ENCODE data around the gene ELANE. TPM values are rescaled to one million over a fixed set of nuclear protein-coding genes. Genes with fewer than 3 reads are reported as not detected.

ELANE gene
- total RNA-seq = not detected in 2 replicates

GRCh38 chr19:852136-853013 is at the start of gene ELANE:
Gene ELANE, plus strand, starts transcription at chr19:852303. Its CDS starts 26 bp downstream, at chr19:852329.

GRCh38 chr19:821825-822503 is 30.1 kb upstream of the ELANE start, which contains the start of gene PLPPR3:
Gene PLPPR3, minus strand, starts transcription at chr19:821955. Its CDS starts 396 bp downstream, at chr19:821559.

GRCh38 chr19:827710-828321 is 24.3 kb upstream of the ELANE start, which contains the start of gene AZU1:
Gene AZU1, plus strand, starts transcription at chr19:827837. Its CDS starts 10 bp downstream, at chr19:827847.

GRCh38 chr19:840519-841206 is 11.4 kb upstream of the ELANE start, which contains the start of gene PRTN3:
Gene PRTN3, plus strand, starts transcription at chr19:840999. Its CDS starts 10 bp downstream, at chr19:841009.

GRCh38 chr19:858868-859843 is 7.1 kb downstream of the ELANE start, which contains the start of gene CFD:
Gene CFD, plus strand, starts transcription at chr19:859664. Its CDS starts 26 bp downstream, at chr19:859690.

GRCh38 chr19:892894-893689 is 41.0 kb downstream of the ELANE start, which contains the start of the genes MED16 and RNU6-9:
Gene MED16, minus strand, starts transcription at chr19:893187. Its CDS starts 2,056 bp downstream, at chr19:891131.
Gene RNU6-9, plus strand, starts transcription at chr19:893484.

Small RNA genes within 50 kb of the gene (small RNA-seq; reads per million reads assigned to genes)
- gene MIR3187 (ENCODE audit: low replicate concordance) (not detected), gene RNU6-9 (ENCODE audit: low replicate concordance) (3.1 reads per million, percentile 79 among the genes with 10 or more reads in this experiment)

Other genes starting within 250 kb of the ELANE start
- gene POLRMT, start 218.8 kb upstream of the ELANE start, total RNA-seq = 20.6 and 35.2 TPM in 2 replicates
- not detected in 2 replicates for gene FGF22, start 212.4 kb upstream of the ELANE start, total RNA-seq
- gene RNF126, start 189.1 kb upstream of the ELANE start, total RNA-seq = 52.7 and 82.6 TPM in 2 replicates
- 98.0 and 117 TPM in 2 replicates for gene FSTL3, start 175.9 kb upstream of the ELANE start, total RNA-seq
- gene PRSS57, start 156.9 kb upstream of the ELANE start, total RNA-seq = not detected in 2 replicates
- 0.72 and 8.5 TPM in 2 replicates for gene PALM, start 143.4 kb upstream of the ELANE start, total RNA-seq
- 0.14 and 0.22 TPM in 2 replicates for gene MISP, start 101.2 kb upstream of the ELANE start, total RNA-seq
- gene PTBP1, start 54.9 kb upstream of the ELANE start, total RNA-seq = 117 and 262 TPM in 2 replicates
- gene PLPPR3, start 30.3 kb upstream of the ELANE start, total RNA-seq = 0.22 TPM in 1 of 2 replicates, not detected in the other
- not detected in 2 replicates for gene AZU1, start 24.5 kb upstream of the ELANE start, total RNA-seq
- gene PRTN3, start 11.3 kb upstream of the ELANE start, total RNA-seq = not detected in 2 replicates
- gene CFD, start 7.4 kb downstream of the ELANE start, total RNA-seq = 2.4 and 62.4 TPM in 2 replicates
- 45.8 and 58.6 TPM in 2 replicates for gene MED16, start 40.9 kb downstream of the ELANE start, total RNA-seq
- gene RNU6-9, start 41.2 kb downstream of the ELANE start, total RNA-seq = not detected in 2 replicates
- gene R3HDM4, start 60.9 kb downstream of the ELANE start, total RNA-seq = 32.2 and 41.9 TPM in 2 replicates
- 0.14 TPM in 1 of 2 replicates, not detected in the other for gene KISS1R, start 65.0 kb downstream of the ELANE start, total RNA-seq
- gene ARID3A, start 73.7 kb downstream of the ELANE start, total RNA-seq = 83.9 and 112 TPM in 2 replicates
- gene WDR18, start 132.0 kb downstream of the ELANE start, total RNA-seq = 55.7 and 58.2 TPM in 2 replicates
- gene GRIN3B, start 148.1 kb downstream of the ELANE start, total RNA-seq = 0.14 and 0.66 TPM in 2 replicates
- gene TMEM259, start 168.8 kb downstream of the ELANE start, total RNA-seq = 119 and 132 TPM in 2 replicates
- not detected in 2 replicates for gene RNU6-2, start 169.2 kb downstream of the ELANE start, total RNA-seq
- 541 and 553 TPM in 2 replicates for gene CNN2, start 174.3 kb downstream of the ELANE start, total RNA-seq
- 18.0 and 19.0 TPM in 2 replicates for gene ABCA7, start 187.8 kb downstream of the ELANE start, total RNA-seq
- gene ARHGAP45, start 214.9 kb downstream of the ELANE start, total RNA-seq = 1.7 and 3.5 TPM in 2 replicates
- gene POLR2E, start 243.1 kb downstream of the ELANE start, total RNA-seq = 111 and 123 TPM in 2 replicates